ENCODE data around the gene C1QTNF4.
"Not testable (repeated sequence)": the region's sequence is repeated elsewhere in the genome, so short reads cannot be mapped to it uniquely, and the experiment has no call there.

Gene C1QTNF4

DNA sequence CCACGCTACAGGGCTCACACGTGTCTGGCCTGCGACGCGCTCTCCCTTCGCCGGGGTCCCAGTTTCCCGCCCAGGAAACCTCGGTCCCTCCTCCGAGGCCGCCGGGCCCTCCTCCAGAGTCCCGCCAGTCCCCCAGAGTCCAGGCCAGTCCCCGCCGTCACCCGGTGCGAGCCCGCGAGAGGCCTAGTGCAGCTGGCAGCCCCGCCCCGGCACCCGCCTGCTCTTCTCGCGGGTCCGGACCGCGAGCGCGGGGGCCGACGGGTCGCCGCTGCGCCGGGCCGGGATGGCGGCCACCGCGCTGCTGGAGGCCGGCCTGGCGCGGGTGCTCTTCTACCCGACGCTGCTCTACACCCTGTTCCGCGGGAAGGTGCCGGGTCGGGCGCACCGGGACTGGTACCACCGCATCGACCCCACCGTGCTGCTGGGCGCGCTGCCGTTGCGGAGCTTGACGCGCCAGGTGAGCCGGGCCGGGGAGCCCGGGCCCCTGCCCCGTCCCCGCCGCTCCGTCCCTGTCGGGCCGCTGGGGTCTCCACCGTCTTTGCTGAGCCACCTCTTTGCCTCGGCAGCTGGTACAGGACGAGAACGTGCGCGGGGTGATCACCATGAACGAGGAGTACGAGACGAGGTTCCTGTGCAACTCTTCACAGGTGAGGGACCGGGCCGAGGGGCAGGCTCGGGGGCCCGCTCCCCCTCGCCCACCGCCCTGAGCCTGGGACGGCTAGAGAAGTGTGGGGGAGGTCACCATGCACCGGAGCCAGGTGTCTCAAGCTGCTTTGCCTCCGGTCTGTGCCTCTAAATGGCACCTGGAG lies 28.7 kb downstream of the C1QTNF4 start, which contains the start of gene PTPMT1:
Gene PTPMT1 (plus strand): TSS at position 260 of the 809 bp plus-strand sequence. CDS start 24 bp downstream, at position 284.
- peak; percentile 81 for DNase-seq

DNA sequence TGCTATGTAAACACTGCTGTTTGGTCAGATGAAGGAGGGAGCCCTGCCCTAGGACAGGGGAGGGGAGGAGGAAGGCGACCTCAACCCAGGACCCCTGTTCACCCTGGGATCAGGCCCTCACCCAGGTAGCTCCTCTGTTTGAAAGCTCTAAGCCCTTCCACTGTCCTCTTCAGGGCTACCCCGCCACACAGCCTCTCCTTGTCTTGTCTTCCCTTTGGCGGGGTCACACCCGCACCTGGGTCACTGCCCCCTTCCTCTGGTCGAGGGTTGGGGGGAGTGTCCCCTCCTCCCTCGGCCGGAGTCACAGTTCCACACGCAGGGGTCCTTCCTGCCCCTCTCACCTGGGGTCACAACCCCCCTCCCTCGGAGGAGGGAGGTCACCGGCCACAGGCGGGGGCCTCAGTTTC lies 29.3 kb downstream of the C1QTNF4 start:
- DNase-seq, result no peak
- no peak for ATAC-seq

More for the DNA sequence above, 28.7 kb downstream of the C1QTNF4 start, which contains the start of gene PTPMT1:
- peak; percentile 91 for ATAC-seq

GRCh38 chr11:47564366-47564765 lies 29.8 kb downstream of the C1QTNF4 start:
- DNase-seq, ATAC-seq: not testable (repeated sequence)

DNA sequence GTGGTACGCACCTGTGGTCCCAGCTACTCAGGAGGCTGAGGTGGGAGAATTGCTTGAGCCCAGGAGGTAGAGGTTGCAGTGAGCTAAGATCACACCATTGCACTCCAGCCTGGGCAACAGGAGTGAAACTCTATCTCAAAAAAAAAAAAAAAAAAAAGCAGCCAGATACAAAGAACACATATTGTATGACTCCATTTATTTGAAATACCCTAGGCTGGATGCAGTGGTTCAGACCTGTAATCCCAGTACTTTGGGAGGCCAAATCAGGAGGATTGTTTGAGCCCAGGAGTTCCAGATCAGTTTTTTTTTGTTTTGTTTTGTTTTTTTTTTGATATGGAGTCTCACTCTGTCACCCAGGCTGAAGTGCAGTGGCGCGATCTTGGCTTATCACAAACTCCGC lies 31.8 kb downstream of the C1QTNF4 start:
- ATAC-seq, DNase-seq: not testable (repeated sequence)

GRCh38 chr11:47560426-47560825 lies 33.8 kb downstream of the C1QTNF4 start:
- ATAC-seq (no peak), DNase-seq (no peak)

DNA sequence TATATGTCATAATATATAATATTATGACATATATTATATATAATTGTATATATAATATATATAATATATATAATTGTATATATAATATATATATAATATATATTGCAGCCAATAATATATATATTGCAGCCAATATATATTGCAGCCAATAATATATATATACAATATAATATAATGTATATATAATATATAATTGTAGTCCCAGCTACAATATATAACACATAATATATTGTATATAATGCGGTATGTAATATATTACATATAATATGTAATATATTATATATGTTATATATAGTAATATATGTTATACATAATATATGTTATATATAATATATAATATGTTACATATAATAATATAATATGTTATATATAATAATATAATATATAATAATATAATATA lies 35.5 kb downstream of the C1QTNF4 start:
- ATAC-seq (no peak), DNase-seq (no peak)

DNA sequence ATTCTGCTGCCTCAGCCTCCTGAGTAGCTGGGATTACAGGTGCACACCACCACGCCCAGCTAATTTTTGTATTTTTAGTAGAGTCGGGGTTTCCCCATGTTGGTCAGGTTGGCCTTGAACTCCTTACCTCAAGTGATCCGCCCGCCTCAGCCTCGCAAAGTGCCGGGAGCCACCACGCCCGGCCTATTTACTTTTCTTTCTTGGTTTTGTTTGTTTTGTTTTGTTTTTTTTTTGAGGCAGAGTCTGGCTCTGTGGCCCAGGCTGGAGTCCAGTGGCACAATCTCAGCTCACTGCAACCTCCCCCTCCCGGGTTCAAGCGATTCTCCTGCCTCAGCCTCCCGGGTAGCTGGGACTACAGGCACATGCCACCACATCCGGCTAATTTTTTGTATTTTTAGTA lies 37.2 kb downstream of the C1QTNF4 start:
- not testable (repeated sequence) for DNase-seq, ATAC-seq

DNA sequence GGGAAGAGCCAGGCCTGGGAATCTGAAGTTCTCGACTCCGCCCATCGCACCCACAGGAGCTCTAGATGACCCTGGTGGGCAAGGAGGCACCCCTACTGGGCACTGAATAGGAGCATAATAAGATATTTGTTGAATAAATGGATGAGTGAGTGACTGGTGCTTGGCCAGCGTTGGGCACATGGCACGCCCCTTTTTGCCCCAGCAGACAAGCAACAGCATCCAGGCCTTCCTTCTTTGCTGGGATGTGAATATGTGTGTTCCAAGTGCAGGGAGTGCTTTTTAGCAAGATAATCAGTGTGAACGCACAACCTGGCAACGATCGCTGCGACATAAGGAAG lies 40.8 kb downstream of the C1QTNF4 start:
- DNase-seq (no peak), ATAC-seq (peak; percentile 17)

DNA sequence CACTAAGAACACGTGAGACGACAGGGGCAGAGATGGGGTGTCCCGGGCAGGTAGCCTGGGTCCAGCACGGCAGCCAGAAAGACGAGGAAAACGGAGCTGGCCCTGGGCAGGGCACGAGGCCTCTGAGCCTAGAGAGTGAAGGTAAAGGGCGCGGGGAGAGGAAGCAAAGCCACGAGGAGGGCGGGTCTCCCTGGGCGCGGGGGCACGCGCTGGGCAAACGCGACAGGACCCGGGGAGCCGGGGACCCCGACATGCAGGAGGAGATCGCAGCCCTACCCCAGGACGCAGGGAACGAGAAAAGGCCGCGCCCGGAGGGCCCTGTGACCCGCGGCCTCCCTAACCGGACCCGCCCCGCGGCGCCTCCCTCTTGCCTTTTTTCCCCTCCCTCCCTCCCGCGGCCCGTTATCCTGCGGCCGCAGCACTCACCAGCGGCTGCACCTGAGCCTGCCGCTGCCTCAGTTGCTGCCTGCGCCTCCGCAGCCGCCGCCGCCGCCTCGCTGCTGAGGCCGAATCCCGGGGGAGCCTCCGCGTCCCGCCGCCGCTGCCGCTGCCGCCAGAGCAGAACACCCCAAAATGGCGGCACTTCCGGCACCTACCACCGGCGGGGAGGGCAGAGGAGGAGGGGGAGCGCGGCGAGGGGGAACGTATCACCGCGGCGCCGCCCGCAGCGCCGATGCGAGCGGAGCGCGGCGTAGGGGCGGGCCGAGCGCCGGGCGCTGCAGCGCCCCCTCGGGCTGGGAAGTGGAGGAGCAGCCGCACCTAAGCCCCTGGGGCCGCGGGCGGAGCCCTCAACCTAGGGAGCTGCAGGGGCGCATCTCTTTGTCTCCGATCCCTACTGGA lies 41.4 kb downstream of the C1QTNF4 start, which contains the start of gene CELF1:
Gene CELF1 (minus strand): TSS at position 567 of the 840 bp plus-strand sequence. CDS start 53,609 bp downstream, outside the sequence.
- ATAC-seq (peak; percentile 97), DNase-seq (peak; percentile 94)

DNA sequence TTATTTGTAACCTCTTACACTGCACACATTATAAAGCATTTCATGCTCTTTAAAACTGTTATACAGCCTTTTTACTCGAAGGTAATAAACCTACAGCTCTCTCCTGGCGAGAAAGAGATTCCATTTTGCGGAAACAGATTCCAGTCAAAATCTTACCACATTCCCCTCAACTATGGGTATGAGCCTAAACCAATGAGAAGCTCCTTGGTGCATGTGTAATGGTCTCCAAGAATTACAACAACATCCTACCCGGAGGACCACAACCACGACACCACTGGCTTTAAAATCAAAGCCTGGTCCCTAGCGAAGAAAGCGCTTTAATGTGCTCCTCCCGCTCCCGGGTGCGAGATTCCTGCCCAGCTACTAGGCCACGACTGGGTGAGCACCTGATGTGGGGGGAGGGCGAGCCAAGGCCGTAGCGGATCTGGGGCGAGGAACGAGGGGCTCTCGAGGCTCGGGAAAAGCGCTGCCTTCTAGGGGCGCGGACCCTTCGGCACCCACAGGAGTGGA lies 42.1 kb downstream of the C1QTNF4 start:
- peak; percentile 3 for ATAC-seq
- DNase-seq, result peak; percentile 39

DNA sequence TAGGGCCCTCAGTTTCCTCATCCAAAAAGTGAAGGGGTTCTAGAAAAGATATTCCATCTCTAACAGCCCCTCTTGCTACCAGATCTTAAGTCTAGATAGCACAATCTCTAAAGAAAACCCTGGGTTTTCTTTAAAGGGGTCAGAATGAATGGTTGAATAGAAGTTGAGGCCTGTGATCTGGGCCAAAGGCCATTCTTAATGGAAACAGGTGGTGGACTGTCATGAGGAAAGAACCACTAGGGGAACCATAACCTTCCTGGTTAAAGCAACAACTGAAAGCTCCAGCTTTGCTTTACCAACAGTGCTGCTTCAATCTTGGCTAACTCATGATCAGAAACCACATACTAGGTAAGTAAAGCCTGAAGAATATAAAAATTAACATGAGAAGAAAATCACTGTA lies 43.1 kb downstream of the C1QTNF4 start:
- DNase-seq (no peak), ATAC-seq (no peak)

DNA sequence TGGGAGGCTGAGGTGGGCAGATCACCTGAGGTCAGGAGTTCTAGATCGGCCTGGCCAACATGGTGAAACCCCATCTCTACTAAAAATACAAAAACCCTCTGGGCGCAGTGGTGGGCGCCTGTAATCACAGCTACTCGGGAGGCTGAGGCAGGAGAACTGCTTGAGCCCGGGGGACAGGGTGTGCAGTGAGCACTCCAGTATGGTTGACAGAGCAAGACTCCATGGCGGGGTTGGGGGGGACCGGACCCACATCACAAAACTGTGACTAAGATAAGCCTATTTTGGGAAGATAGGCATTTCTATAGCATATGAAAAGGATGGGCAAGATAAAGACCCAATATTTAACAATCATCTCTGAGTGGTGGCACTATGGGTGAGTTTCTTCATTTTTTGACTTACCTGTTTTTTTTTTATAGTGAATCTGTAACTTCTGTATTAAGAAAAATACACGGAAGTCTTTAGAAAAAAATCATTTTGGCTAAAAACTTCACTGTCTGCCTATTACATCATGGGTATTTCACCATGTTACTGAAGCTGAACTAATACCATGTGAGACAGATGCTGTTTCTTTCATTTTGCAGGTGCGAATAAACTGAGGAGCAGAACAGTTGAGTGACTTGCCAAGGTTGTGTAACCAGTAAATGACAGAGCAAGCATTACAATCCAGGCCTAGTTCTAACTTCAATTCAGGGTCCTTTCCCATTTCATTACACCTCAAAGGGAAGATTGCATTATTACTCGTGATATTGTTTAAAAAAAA lies 43.7 kb downstream of the C1QTNF4 start:
- ATAC-seq (no peak), DNase-seq (no peak)

GRCh38 chr11:47546274-47546673 lies 47.9 kb downstream of the C1QTNF4 start:
- ATAC-seq, DNase-seq: not testable (repeated sequence)

GRCh38 chr11:47545298-47545697 lies 48.9 kb downstream of the C1QTNF4 start:
- DNase-seq (no peak), ATAC-seq (no peak)

- ATAC-seq (no peak), DNase-seq (no peak)
Measured at GRCh38 chr11:47541070-47541469, 53.1 kb downstream of the C1QTNF4 start.

DNA sequence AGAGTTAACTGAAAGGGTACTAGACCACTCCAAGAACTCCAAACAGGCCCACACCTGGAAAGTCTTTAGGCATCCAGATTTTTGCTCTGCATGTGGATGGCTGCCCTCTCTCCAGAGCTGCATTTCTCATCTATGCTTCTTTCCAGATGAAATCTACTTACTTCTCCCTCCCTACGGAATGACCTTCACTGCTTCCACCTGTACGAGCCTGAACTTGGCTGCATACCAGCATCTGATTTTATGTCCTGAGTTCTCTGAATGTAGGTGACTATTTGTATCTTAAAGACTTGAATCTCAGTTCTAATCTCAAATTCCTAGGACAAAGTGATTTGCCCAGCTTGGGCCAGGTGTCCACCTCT lies 54.6 kb downstream of the C1QTNF4 start:
- ATAC-seq, result no peak
- DNase-seq, result no peak
